Measurements from ENCODE around the gene CHSY3. TPM values are rescaled to one million over a fixed set of nuclear protein-coding genes. Genes with fewer than 3 reads are reported as not detected.

CHSY3 gene
- polyA plus RNA-seq, 3 donors: not detected

DNA sequence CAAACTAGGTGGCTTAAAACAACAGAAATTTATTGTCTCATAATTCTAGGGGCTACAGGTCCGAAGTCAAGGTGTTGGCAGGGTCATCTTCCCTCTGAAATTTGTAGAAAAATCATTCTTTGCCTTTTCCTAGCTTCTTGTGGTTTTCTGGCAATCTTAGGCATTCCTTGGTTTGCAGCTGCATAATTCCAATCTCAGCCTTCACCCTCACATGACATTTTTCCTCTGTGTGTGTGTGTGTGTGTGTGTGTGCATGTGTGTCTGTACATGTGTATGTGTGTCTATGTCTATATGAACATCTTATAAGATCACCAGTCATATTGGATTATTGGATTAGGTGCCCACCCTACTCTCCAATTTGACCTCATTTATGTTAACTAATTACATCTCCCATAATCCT, 330.6 kb downstream of the CHSY3 start:
- H3K9me3 ChIP-seq (replicated peaks in 1 of 2; ENCODE audit: control insufficient read depth in 1 of 2, insufficient read depth in 1 of 2, low read length in 2 of 2): no peaks in the 10 kb centered on the region
- no peak overlapping the region for H3K4me3 Mint-ChIP-seq
- H3K27me3 Mint-ChIP-seq (ENCODE audit: low read depth in 3 of 3): no peaks in the 10 kb centered on the region
- 75% methylated on average over 1 of the region's 1 CpG for WGBS (ENCODE audit: insufficient coverage)
- H4K20me1 ChIP-seq (ENCODE audit: insufficient read depth, low read length): no peaks in the 10 kb centered on the region
- peaks cover 0 to 4% (median 0%) of the 10 kb centered on the region in 7 donors for H3K9me3 Mint-ChIP-seq
- intact Hi-C loops (cut with micrococcal nuclease): no loop called here
- peaks cover 3 to 7% of the 10 kb centered on the region in 2 donors for H3K4me1 ChIP-seq (ENCODE audit: control insufficient read depth in 1 of 2, insufficient read depth in 2 of 2, low read length in 2 of 2)
- no peaks in the 10 kb centered on the region for H3K79me2 ChIP-seq (ENCODE audit: insufficient read depth, low read length)
- no peak overlapping the region for H3K27ac ChIP-seq (ENCODE audit: low read depth in 1 of 2, low read length in 2 of 2)
- H3K27ac Mint-ChIP-seq: no peak overlapping the region
- H2AFZ ChIP-seq (ENCODE audit: insufficient read depth, low read depth, low read length, poor library complexity, severe bottlenecking): no peak overlapping the region
- no peak overlapping the region for H3K4me2 ChIP-seq (replicated peaks; ENCODE audit: extremely low read depth, low read length, poor library complexity, severe bottlenecking)
- H3K27me3 ChIP-seq (ENCODE audit: control insufficient read depth in 2 of 2, insufficient read depth in 2 of 2, low read length in 2 of 2): no peaks in the 10 kb centered on the region
- H3K4me3 ChIP-seq (replicated peaks in 1 of 3; ENCODE audit: low read depth in 2 of 3, low read length in 3 of 3): no peak overlapping the region
- TF ChIP-seq, protein P1, sequence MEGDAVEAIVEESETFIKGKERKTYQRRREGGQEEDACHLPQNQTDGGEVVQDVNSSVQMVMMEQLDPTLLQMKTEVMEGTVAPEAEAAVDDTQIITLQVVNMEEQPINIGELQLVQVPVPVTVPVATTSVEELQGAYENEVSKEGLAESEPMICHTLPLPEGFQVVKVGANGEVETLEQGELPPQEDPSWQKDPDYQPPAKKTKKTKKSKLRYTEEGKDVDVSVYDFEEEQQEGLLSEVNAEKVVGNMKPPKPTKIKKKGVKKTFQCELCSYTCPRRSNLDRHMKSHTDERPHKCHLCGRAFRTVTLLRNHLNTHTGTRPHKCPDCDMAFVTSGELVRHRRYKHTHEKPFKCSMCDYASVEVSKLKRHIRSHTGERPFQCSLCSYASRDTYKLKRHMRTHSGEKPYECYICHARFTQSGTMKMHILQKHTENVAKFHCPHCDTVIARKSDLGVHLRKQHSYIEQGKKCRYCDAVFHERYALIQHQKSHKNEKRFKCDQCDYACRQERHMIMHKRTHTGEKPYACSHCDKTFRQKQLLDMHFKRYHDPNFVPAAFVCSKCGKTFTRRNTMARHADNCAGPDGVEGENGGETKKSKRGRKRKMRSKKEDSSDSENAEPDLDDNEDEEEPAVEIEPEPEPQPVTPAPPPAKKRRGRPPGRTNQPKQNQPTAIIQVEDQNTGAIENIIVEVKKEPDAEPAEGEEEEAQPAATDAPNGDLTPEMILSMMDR (IDR thresholded peaks at IDR 0.05): no peak
- H3K9ac ChIP-seq (ENCODE audit: insufficient read depth, low read length, poor library complexity, severe bottlenecking): no peak overlapping the region
- H3K36me3 ChIP-seq (replicated peaks in 1 of 2; ENCODE audit: control insufficient read depth in 1 of 2, insufficient read depth in 2 of 2, low read length in 2 of 2): no peaks in the 10 kb centered on the region
- DNase-seq: no peak
- H3K4me1 Mint-ChIP-seq: peaks cover 6% of the 10 kb centered on the region
- no peaks in the 10 kb centered on the region for H3K36me3 Mint-ChIP-seq

Small RNA genes lying within 50 kb of the gene (small RNA-seq; reads per million reads assigned to genes)
- gene RNA5SP191 (ENCODE audit: insufficient read length, low read depth): 76.5 reads per million, percentile 95 among the genes with 10 or more reads in this experiment
- not detected for gene RNU6ATAC10P (ENCODE audit: insufficient read length, low read depth)

Other genes with a start within 250 kb of the CHSY3 start
- gene MINAR2, start 156.4 kb upstream of the CHSY3 start, polyA plus RNA-seq: not detected